ENCODE results near the gene CTH.

- TF ChIP-seq CTCF (conservative IDR thresholded peaks at IDR 0.05; ENCODE audit: low read depth, low read length) (no peak), EZH2phosphoT487 (IDR thresholded peaks at IDR 0.05; ENCODE audit: borderline replicate concordance, low read length) (no peak), EZH2 (IDR thresholded peaks at IDR 0.05; ENCODE audit: low read length, unreplicated experiment) (no peak)
These were observed 44.2 kb downstream of the CTH start for GRCh38 chr1:70455291-70455690.

All from PC-3 (cell line).